Measurements from ENCODE around the gene CHL1.

The CHL1 gene

GRCh38 chr3:420584-420983, 224.0 kb downstream of the CHL1 start:
- TF ChIP-seq CREB1 (IDR thresholded peaks at IDR 0.05; ENCODE audit: low read depth) (no peak), USF1 (IDR thresholded peaks at IDR 0.05) (no peak), ZBTB7A (IDR thresholded peaks at IDR 0.05; ENCODE audit: low read depth) (no peak), CEBPB (IDR thresholded peaks at IDR 0.05) (no peak), TCF12 (IDR thresholded peaks at IDR 0.05; ENCODE audit: low read depth) (no peak), FOXM1 (IDR thresholded peaks at IDR 0.05; ENCODE audit: borderline replicate concordance, low read depth) (no peak), REST (IDR thresholded peaks at IDR 0.05; ENCODE audit: low read depth) (no peak), RAD21 (IDR thresholded peaks at IDR 0.05; ENCODE audit: low read depth) (no peak), EGR1 (IDR thresholded peaks at IDR 0.05) (no peak), NFIC (IDR thresholded peaks at IDR 0.05) (no peak), EP300 (IDR thresholded peaks at IDR 0.05; ENCODE audit: borderline replicate concordance) (no peak), TEAD4 (IDR thresholded peaks at IDR 0.05) (no peak), MAX (IDR thresholded peaks at IDR 0.05) (no peak), TAF1 (IDR thresholded peaks at IDR 0.05; ENCODE audit: low read depth) (no peak), YY1 (IDR thresholded peaks at IDR 0.05; ENCODE audit: low read depth) (no peak)

- TF ChIP-seq REST (IDR thresholded peaks at IDR 0.05; ENCODE audit: low read depth), result no peak
- no peak for TF ChIP-seq TEAD4 (IDR thresholded peaks at IDR 0.05)
- TF ChIP-seq CEBPB (IDR thresholded peaks at IDR 0.05), result no peak
- TF ChIP-seq EP300 (IDR thresholded peaks at IDR 0.05; ENCODE audit: borderline replicate concordance), result no peak
- TF ChIP-seq NFIC (IDR thresholded peaks at IDR 0.05), result no peak
- no peak for TF ChIP-seq ZBTB7A (IDR thresholded peaks at IDR 0.05; ENCODE audit: low read depth)
- no peak for TF ChIP-seq RAD21 (IDR thresholded peaks at IDR 0.05; ENCODE audit: low read depth)
- no peak for TF ChIP-seq CREB1 (IDR thresholded peaks at IDR 0.05; ENCODE audit: low read depth)
- TF ChIP-seq EGR1 (IDR thresholded peaks at IDR 0.05), result no peak
- no peak for TF ChIP-seq FOXM1 (IDR thresholded peaks at IDR 0.05; ENCODE audit: borderline replicate concordance, low read depth)
- no peak for TF ChIP-seq TCF12 (IDR thresholded peaks at IDR 0.05; ENCODE audit: low read depth)
- TF ChIP-seq YY1 (IDR thresholded peaks at IDR 0.05; ENCODE audit: low read depth), result no peak
- TF ChIP-seq MAX (IDR thresholded peaks at IDR 0.05), result no peak
- TF ChIP-seq TAF1 (IDR thresholded peaks at IDR 0.05; ENCODE audit: low read depth), result no peak
- no peak for TF ChIP-seq USF1 (IDR thresholded peaks at IDR 0.05)
Measured at GRCh38 chr3:425079-425478, 228.5 kb downstream of the CHL1 start.

- TF ChIP-seq YY1 (IDR thresholded peaks at IDR 0.05; ENCODE audit: low read depth) (no peak), EP300 (IDR thresholded peaks at IDR 0.05; ENCODE audit: borderline replicate concordance) (no peak), RAD21 (IDR thresholded peaks at IDR 0.05; ENCODE audit: low read depth) (no peak), ZBTB7A (IDR thresholded peaks at IDR 0.05; ENCODE audit: low read depth) (no peak), TAF1 (IDR thresholded peaks at IDR 0.05; ENCODE audit: low read depth) (no peak), TCF12 (IDR thresholded peaks at IDR 0.05; ENCODE audit: low read depth) (no peak), FOXM1 (IDR thresholded peaks at IDR 0.05; ENCODE audit: borderline replicate concordance, low read depth) (no peak), EGR1 (IDR thresholded peaks at IDR 0.05) (no peak), MAX (IDR thresholded peaks at IDR 0.05) (no peak), CREB1 (IDR thresholded peaks at IDR 0.05; ENCODE audit: low read depth) (no peak), NFIC (IDR thresholded peaks at IDR 0.05) (no peak), USF1 (IDR thresholded peaks at IDR 0.05) (no peak), REST (IDR thresholded peaks at IDR 0.05; ENCODE audit: low read depth) (no peak)
Measured at GRCh38 chr3:426072-426471, 229.5 kb downstream of the CHL1 start.

All from Ishikawa (cell line).